Measurements from ENCODE around the gene MBNL2.

MBNL2 gene

DNA sequence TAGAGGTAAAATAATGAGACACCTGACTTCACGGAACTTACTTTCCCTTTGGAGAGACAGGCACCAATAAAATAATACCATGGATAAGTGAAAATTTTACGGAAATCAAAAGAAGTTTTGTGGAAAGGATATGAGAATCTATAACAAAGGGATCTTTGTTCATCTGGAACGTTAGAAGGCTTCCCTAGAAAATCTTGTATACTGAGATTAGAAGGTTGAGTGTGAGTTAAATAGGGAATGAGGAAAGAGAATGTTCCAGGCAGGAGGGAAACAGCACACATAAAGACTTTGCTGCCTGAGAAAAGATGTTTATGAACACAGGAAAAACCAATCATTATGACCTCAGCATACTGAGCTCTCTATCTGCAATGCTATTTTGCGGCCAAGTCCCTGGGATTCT, 192.3 kb downstream of the MBNL2 start:
- H3K27ac ChIP-seq, result no peak overlapping the region
- TF ChIP-seq ZFX (IDR thresholded peaks at IDR 0.05), result no peak
- TF ChIP-seq, protein P1, sequence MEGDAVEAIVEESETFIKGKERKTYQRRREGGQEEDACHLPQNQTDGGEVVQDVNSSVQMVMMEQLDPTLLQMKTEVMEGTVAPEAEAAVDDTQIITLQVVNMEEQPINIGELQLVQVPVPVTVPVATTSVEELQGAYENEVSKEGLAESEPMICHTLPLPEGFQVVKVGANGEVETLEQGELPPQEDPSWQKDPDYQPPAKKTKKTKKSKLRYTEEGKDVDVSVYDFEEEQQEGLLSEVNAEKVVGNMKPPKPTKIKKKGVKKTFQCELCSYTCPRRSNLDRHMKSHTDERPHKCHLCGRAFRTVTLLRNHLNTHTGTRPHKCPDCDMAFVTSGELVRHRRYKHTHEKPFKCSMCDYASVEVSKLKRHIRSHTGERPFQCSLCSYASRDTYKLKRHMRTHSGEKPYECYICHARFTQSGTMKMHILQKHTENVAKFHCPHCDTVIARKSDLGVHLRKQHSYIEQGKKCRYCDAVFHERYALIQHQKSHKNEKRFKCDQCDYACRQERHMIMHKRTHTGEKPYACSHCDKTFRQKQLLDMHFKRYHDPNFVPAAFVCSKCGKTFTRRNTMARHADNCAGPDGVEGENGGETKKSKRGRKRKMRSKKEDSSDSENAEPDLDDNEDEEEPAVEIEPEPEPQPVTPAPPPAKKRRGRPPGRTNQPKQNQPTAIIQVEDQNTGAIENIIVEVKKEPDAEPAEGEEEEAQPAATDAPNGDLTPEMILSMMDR (conservative IDR thresholded peaks at IDR 0.05), result no peak

DNA sequence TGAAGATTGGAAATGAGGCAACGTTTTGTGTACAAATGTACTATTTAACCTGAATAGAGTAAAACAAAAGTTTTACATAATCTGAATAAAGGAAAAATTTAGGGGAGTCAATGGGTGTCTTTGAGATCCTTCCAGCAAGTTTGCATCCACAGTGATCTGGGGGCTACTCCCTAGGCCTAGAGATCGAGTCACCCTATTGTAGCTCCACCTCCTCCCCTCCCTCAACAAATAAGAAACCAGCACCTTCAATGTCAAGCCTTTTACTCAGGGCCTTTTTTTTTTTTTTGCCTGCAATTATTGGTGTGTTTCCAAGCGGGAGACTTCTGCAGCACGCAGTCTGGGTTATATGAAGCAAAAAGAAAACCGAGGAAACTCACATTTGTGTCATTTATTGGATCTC, 195.6 kb downstream of the MBNL2 start:
- no peak overlapping the region for H3K27ac ChIP-seq
- TF ChIP-seq, protein P1 (conservative IDR thresholded peaks at IDR 0.05), result no peak
- no peak for TF ChIP-seq ZFX (IDR thresholded peaks at IDR 0.05)

DNA sequence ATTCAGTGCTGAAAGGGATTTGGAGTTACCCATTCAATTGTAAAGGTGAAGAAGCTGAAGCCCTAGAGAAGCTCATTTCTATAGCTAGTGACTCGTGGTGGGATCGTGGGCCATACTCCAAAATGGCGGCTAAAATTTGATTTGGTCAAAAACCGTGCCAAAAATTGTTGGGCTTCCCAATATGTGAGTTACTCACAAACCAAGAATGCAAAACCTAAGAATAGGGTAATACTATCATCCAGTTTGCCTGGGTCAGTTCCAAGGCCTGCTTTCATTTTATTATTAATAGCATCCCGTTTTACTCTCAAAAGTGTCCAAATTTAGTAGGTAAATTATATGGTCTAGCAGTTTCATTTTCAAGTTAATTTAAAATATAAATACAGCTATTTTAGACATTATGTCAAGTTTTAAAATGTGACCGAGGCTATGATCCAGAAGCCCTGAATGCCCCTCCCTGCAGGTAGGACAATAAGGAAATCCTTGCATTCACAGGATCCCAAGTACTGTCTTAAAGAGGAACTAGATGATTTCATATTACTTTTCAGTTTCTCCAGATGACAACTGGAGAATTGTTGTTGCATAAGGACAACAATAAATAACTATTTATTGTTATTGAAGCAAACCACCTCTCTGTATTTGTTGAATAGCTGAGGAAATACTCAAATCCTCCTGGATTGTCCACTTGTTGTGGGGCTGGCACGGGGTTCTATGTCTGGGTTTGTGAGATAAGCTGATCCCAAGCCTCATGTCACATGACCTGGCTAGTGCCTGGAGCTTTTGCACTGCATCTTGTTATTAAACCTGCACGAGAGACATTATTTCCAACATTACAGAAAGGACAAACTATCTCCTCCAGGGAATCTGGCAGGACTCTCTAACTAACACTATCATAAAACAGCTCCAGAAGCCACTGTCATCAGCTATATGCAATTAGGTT, 200.3 kb downstream of the MBNL2 start:
- TF ChIP-seq, protein P1 (conservative IDR thresholded peaks at IDR 0.05), result no peak
- no peak for TF ChIP-seq ZFX (IDR thresholded peaks at IDR 0.05)
- no peak overlapping the region for H3K27ac ChIP-seq

DNA sequence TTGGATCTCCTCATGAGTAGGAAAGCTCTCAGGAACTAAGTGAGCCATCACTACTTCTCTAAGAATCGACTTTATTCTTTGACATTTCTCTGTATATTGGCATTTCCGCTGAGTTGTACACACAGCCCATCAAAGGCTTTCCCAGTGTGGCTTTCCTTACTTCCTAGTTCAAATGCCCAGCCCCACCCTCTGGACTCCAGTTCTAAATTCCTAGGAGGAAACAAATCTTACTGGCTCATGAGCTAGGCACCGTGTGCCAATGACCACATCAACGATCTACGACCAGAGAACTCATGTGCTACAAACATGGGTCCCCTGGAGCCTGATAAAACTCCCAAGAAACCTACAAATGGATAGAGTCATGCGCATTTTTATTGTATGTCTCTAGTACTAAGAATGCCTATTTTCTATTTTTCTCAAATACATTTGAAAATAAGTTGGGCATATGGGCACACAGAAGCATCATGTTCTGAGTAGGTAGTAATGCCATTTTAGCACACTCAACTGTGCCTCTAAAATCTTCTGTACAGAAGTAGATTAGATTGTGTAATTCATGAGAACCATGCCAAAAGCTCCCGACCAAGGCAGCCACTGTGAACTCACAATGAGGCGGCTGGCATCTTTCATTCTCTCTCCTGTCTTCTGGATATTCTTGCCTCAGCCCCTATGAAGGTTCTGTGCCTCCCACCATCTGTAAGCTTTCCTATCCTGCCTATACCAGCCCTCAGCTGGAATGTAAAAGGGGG, 201.3 kb downstream of the MBNL2 start:
- TF ChIP-seq ZFX (IDR thresholded peaks at IDR 0.05), result no peak
- TF ChIP-seq, protein P1 (conservative IDR thresholded peaks at IDR 0.05), result no peak
- H3K27ac ChIP-seq, result no peak overlapping the region

DNA sequence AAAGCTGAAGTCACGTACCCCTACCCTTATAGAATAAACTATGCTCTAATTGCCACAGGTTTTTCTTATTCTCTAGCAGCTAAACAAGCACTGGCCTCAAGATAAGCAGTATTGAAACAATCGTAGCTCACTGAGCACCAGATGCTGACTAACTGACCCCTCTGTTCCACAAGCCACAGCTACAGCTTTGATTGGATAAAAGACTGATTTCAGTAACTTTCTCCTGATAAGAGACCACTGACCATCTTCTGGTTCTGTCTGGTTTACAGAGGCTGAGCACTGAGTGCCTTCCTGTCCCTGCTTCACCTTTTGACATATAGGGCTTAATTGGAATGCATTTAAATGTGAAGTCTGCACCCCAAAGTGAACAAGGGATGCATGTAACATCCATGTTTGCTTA, 203.5 kb downstream of the MBNL2 start:
- no peak overlapping the region for H3K27ac ChIP-seq
- TF ChIP-seq, protein P1 (conservative IDR thresholded peaks at IDR 0.05), result no peak
- no peak for TF ChIP-seq ZFX (IDR thresholded peaks at IDR 0.05)

DNA sequence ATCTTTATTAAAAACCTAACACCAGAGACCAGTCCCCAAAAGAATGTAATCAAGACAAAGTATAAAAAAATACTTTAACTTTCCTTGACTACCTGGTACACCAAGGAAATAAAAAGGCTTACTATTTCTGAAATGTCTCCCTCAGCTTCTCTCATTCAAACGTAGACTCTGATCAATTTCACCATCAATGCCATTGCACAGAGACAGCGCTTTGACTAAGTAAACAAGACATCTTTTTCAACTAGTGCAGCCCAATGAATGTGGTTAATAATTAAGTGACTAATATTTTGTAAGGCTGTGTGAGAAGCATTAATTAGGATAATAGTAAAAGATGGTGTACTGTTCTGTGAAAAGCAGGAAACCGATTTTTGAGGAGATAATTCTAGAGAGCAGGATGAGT, 204.6 kb downstream of the MBNL2 start:
- H3K27ac ChIP-seq, result no peak overlapping the region
- no peak for TF ChIP-seq ZFX (IDR thresholded peaks at IDR 0.05)
- TF ChIP-seq, protein P1 (conservative IDR thresholded peaks at IDR 0.05), result no peak

DNA sequence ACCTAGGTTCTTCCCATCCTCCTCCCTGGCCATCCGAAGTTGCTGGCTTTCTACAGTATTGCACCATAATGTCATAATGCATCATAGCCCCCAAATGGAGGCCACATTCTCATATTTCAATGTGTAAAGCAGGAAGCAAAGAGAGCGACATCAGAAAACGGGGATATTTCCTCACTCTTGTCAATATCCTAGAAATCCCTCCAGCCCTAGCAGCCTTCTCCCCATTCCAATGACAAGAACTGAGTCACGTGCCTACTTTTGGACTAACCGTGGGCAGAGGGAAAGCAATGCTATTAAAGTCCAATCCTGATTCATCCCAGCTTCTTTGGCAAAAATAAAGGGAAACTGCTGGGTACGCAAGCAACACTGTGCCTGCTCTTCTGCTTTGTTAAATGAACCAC, 207.5 kb downstream of the MBNL2 start:
- TF ChIP-seq, protein P1 (conservative IDR thresholded peaks at IDR 0.05), result no peak
- TF ChIP-seq ZFX (IDR thresholded peaks at IDR 0.05), result no peak
- no peak overlapping the region for H3K27ac ChIP-seq
